Cortex of kidney (tissue), 1 donor: Measurements from ENCODE around the gene SLCO6A1.
"Not testable (repeated sequence)": the region's sequence is repeated elsewhere in the genome, so short reads cannot be mapped to it uniquely, and the experiment has no call there.

Experiments
- DNase-seq: peaks from one replicate; lab custom pipeline; 2025; lab: John Stamatoyannopoulos, UW

SLCO6A1 gene, protein sequence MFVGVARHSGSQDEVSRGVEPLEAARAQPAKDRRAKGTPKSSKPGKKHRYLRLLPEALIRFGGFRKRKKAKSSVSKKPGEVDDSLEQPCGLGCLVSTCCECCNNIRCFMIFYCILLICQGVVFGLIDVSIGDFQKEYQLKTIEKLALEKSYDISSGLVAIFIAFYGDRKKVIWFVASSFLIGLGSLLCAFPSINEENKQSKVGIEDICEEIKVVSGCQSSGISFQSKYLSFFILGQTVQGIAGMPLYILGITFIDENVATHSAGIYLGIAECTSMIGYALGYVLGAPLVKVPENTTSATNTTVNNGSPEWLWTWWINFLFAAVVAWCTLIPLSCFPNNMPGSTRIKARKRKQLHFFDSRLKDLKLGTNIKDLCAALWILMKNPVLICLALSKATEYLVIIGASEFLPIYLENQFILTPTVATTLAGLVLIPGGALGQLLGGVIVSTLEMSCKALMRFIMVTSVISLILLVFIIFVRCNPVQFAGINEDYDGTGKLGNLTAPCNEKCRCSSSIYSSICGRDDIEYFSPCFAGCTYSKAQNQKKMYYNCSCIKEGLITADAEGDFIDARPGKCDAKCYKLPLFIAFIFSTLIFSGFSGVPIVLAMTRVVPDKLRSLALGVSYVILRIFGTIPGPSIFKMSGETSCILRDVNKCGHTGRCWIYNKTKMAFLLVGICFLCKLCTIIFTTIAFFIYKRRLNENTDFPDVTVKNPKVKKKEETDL

DNA sequence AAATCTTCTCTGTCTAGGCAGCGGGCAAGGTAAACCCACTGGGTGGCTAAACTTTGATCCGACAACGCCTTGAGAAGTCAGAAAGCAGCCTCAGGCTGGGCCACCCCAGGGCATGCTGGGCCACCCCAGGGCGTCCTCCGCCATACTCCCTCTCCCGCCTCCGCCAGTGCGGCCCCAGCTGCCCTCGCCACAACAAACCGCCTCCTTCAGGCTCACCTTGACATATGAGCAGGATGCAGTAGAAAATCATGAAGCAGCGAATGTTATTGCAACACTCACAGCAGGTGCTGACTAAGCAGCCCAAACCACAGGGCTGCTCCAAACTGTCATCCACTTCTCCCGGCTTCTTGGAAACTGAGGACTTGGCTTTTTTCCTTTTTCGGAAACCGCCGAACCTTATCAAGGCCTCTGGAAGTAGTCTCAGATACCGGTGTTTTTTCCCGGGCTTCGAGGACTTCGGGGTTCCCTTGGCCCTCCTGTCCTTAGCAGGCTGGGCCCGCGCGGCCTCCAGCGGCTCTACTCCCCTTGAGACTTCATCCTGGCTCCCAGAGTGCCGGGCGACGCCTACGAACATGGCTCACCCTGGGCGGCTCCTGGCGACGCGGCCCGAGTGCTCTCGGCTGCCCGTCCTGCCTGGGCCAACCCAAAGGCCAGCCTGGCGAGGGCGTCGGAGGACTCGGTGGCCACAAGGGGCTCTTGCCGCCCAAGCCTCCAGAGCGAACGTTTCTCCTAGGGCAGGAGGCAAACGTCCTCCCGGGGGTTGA, at the start of gene SLCO6A1:
Gene SLCO6A1, minus strand, starts transcription at position 731 of the 764 bp plus-strand sequence. Its CDS starts 157 bp downstream, at position 574.
- no peak for DNase-seq

- no peak for DNase-seq
These were observed 48.6 kb upstream of the SLCO6A1 start for GRCh38 chr5:102547141-102548035.

- no peak for DNase-seq
These were observed 46.4 kb upstream of the SLCO6A1 start for GRCh38 chr5:102545175-102545574.

DNA sequence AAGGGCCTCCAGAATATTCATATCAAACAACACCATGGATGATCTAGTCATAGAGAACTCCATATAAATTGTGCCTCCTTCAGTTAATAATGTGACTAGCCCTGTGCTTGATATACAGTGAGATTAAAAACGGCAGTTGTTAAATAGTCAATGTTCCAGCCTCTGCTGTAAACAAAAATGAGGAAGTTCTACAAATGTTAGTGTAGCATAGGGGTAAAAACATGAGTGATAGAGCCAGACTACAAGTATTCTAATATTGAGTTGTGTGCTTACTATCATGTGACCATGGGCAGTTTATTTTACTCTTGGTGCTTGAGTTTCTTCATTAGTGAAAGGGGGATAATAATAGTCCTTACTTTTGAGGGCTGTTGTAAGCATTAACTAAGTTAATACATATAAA, 43.3 kb upstream of the SLCO6A1 start:
- no peak for DNase-seq

DNA sequence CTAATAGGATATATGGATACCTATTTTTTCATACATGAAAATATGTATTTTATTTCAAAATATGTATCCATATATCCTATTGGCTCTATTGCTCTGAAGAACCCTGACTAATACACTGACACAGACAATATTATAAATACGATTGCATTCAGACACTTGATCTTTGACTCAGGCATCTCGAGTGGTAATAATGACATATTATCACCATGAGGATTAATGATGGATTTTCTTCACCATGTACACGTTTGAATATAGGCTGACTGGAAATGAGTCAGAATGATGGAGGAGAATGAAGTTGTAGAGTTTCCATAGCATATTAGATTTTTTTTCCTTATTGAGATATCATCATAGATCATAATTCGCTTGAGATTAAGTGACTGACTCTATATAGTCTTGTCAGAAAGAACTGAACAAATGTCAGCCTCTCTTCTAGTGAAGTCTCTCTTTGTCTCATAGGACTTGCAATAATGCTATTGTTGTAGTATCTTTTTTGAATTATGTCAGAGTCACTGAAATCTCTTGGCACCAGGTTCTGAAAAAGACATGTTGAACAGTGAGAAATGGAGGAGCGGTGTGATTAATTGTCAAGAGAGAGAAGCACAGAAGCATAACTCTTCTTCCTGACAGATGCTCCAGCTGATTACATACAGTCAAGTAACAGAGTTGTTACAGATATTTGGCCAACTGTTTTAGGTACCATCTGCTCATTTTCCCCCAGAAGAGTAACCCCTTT, 41.4 kb upstream of the SLCO6A1 start:
- no peak for DNase-seq

GRCh38 chr5:102539562-102539961, 40.8 kb upstream of the SLCO6A1 start:
- DNase-seq: no peak

- no peak for DNase-seq
These were observed 38.2 kb upstream of the SLCO6A1 start for GRCh38 chr5:102537011-102537410.

GRCh38 chr5:102536323-102536928, 37.6 kb upstream of the SLCO6A1 start:
- no peak for DNase-seq

GRCh38 chr5:102532123-102532522, 33.3 kb upstream of the SLCO6A1 start:
- DNase-seq: no peak

GRCh38 chr5:102531506-102531905, 32.7 kb upstream of the SLCO6A1 start:
- DNase-seq: no peak

DNA sequence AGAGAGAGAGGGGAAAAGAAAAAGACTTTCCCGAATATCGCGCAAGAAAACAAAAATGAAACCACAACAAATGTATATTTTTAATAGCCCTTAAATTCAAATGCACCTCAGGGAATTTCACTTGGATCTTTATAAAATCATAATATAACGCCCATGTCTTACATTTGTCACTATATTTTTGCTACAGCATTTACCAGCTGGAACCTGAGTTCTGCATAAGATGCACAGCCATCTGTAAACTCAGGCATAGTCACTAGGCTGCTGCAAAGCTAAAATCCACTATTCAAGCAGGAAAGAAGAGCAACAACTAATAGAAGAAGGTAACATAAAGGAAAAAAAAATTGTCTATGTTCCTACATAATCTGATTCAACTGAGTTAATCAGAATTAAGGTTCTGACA, 30.6 kb upstream of the SLCO6A1 start:
- DNase-seq: no peak

- DNase-seq: no peak
These were observed 30.2 kb upstream of the SLCO6A1 start for GRCh38 chr5:102529031-102529430.

DNA sequence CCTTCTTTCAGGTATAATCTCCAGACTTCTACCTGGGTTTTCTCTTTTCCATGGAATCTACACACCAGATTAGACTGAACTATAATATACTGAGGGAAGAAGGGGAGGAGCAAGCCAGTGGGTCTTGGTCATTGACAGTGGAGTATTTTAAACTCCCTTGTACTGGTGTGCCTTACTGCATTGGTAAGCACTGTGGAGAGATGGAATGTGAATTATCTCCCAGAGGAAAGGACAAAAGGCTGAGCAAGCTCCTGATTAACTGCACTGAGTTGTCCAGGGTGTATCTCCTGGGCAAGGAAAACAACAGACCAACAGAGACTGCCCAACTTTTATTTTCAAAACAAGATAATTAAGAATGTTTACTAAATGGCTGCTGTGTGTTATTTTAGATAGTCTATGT, 29.8 kb upstream of the SLCO6A1 start:
- DNase-seq: no peak

DNA sequence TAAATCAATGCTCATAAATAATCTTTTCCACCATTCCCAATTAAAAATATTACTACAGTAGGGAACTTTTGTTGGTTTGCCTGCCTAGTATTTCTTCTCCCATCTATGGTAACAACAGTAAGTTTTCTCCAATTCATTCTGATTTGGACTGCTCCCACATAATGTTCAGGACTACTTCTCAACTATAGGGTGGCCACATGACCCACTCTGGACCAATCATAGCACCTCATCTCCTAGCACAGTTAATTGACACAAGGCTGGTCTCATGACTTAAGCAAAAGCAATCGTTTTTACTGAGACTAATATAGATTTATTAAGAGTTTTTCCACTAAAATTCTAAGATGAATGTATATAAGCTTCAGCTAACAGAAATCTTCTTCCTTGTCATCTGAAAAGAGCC, 28.7 kb upstream of the SLCO6A1 start:
- no peak for DNase-seq

DNA sequence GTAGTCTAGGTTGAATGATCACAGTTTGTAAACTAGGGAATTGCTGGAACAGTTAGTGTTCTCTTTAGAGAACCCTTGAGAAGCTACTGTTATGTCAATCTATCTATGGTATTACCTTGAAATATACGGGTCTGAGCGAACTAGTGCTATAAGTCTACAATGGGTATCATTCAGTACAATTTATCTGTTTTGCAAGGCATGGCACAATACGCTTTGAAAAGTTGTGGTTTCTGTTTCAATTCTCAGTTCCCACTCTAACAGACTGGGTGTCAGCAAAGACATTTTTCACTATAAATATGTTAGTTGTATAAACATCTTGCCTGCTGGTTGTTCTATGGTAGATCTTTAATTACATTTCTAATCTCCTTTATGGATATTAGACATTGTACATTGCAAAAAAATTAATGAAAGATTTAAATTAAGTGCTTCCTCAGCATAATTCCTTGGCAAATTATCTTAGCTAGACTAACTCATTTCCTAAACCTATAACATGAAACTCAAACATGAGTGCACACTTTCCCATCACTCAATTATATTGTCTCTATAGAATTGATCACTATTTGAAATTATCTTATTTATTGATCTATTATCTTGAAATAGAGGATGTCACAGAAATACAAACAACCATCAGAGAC, 24.9 kb upstream of the SLCO6A1 start:
- DNase-seq: no peak

GRCh38 chr5:102511666-102512065, 12.9 kb upstream of the SLCO6A1 start:
- no peak for DNase-seq

DNA sequence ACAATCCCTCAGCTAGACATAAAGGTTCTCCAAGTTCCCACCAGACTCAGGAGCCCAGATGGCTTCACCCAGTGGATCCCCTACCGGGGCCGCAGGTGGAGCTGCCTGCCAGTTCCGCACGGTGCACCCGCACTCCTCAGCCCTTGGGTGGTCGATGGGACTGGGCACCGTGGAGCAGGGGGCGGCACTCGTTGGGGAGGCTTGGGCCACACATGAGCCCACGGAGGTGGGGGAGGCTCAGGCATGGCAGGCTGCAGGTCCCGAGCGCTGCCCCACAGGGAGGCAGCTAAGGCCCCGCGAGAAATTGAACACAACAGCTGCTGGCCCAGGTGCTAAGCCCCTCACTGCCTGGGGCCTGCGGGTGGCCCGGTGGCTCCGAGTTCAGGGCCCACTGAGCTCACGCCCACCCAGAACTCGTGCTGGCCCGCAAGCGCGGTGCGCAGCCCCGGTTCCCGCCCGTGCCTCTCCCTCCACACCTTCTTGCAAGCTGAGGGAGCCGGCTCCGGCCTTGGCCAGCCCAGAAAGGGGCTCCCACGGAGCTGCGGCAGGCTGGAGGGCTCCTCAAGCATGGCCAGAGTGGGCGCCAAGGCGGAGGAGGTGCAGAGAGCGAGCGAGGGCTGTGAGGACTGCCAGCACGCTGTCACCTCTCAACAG, 7.4 kb downstream of the SLCO6A1 start:
- DNase-seq: not testable (repeated sequence)

DNA sequence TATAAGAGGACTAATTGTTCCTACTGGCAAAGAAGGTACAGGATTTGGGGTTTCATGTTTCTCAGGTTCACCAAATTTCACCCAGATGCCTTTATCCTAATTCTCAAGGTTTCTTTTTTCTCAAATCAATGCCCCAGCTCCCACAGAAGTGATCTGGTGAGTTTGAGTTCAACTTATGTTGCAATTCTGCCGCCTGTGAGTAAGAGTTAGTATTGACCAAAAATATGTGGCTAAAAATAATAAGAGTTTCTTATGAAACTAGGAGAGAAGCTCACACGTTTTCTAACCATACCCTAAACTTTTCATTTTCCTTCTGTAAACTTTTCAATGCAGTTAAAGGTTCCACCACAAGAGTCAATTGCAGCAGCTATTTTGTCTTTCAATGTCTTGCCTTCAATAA, 15.1 kb downstream of the SLCO6A1 start:
- no peak for DNase-seq

DNA sequence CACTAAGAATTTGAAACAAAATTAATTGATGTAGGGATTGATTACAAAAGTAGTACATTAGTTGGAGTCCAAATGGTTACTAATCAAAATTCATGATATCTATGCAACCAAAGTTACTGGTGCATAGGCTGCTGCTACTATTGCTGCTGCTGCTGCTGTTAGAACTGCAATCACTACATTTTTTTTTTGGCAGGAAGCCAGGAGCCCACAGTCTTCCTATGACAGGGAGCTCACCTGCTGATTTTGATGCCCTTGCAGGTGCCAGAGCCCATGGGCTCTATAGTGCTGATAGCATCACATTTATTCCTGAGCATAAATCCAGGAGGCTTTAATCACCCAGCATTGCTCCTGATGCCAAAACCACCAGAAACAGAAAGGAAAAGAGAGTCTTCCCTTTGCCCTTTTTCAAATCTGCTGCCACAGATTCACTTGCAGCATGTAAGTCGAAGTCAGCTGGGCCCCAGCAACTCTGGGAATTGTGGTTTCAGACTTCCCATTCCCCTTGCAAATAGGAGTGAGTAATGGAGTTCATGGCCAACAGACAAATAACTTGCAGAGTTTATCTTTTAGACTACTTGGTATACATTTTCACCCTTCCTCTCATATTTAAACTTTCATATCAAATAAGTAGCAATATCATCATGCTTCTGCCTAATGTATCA, 17.6 kb downstream of the SLCO6A1 start:
- no peak for DNase-seq
